ENCODE measurements around the gene EIF5A. TPM values are rescaled to one million over a fixed set of nuclear protein-coding genes. Genes with fewer than 3 reads are reported as not detected.

Gene EIF5A
- polyA plus RNA-seq, 1 experiment: 556 TPM

DNA sequence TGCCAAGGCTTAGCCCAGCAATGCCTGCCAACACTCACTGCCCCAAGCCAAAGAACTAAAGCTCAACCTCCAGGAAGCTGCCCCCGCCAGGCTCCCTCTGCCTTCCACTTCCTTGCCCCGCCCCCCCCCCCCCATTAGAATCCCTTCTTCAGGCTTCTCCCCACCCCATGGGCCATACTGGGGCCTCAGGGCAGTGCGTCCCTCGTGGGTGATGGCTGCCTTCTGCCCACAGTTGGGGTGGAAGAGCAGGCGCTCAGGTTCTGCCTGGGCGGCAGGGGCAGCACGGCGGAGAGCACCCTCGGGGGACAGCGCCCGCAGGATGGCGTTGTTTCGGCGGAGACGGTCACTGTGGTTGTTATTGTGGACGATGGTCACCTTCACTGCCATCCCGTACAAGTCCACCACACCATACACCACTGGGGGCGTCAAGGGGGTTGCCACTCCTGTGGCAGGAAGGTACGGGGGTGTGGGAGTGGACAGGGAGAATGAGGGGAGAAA is 17.7 kb downstream of the EIF5A start:
- DNase-seq (ENCODE audit: low read depth): no peak
- H3K27me3 ChIP-seq (ENCODE audit: control insufficient read depth, insufficient read depth, low read length): no peaks in the 10 kb centered on the region
- TF ChIP-seq, protein P1, sequence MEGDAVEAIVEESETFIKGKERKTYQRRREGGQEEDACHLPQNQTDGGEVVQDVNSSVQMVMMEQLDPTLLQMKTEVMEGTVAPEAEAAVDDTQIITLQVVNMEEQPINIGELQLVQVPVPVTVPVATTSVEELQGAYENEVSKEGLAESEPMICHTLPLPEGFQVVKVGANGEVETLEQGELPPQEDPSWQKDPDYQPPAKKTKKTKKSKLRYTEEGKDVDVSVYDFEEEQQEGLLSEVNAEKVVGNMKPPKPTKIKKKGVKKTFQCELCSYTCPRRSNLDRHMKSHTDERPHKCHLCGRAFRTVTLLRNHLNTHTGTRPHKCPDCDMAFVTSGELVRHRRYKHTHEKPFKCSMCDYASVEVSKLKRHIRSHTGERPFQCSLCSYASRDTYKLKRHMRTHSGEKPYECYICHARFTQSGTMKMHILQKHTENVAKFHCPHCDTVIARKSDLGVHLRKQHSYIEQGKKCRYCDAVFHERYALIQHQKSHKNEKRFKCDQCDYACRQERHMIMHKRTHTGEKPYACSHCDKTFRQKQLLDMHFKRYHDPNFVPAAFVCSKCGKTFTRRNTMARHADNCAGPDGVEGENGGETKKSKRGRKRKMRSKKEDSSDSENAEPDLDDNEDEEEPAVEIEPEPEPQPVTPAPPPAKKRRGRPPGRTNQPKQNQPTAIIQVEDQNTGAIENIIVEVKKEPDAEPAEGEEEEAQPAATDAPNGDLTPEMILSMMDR (IDR thresholded peaks at IDR 0.05; ENCODE audit: insufficient read depth, low read depth, low read length): no peak
- H3K4me3 ChIP-seq (ENCODE audit: low read depth, low read length): no peak overlapping the region
- ChIA-PET POLR2A (no interaction called here), CTCF (interaction anchor here (0.7 to 5.0 kb wide), 5 partner anchors 11 to 236 kb away, joined by 3 to 22 read pairs (median 11); partner anchors contain the start of genes ACAP1 and SENP3)
- peaks cover 47% of the 10 kb centered on the region for H3K36me3 ChIP-seq (ENCODE audit: control insufficient read depth, insufficient read depth, low read length)

DNA sequence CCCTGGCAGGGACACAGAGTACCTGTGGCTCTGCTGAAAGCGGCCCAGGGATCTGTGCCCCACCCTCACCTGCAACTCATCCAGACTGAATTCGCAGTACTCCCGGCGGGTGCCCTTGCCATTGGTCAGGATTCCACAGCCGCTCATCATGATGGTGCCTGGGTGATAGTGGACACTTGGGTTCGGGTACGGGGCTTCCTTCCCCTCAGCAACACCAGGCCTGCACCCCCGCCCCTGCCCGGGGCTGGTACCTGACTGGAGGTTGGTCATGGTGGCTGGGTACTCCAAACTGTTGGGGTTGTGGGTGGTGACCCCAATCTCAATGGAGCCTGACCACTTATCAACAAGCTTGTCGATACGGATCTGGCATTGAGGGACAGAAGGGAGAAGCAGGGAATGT is 18.8 kb downstream of the EIF5A start:
- no peak for DNase-seq (ENCODE audit: low read depth)
- Histone ChIP-seq H3K27me3 (ENCODE audit: control insufficient read depth, insufficient read depth, low read length) (no peaks in the 10 kb centered on the region), H3K4me3 (ENCODE audit: low read depth, low read length) (no peak overlapping the region), H3K36me3 (ENCODE audit: control insufficient read depth, insufficient read depth, low read length) (peaks cover 38% of the 10 kb centered on the region)
- TF ChIP-seq, protein P1 (IDR thresholded peaks at IDR 0.05; ENCODE audit: insufficient read depth, low read depth, low read length): no peak
- CTCF ChIA-PET: interaction anchor here (1.0 to 5.0 kb wide), 2 partner anchors 13 to 78 kb away, joined by 4 to 22 read pairs; no protein-coding TSS in a partner anchor
- POLR2A ChIA-PET: no interaction called here

DNA sequence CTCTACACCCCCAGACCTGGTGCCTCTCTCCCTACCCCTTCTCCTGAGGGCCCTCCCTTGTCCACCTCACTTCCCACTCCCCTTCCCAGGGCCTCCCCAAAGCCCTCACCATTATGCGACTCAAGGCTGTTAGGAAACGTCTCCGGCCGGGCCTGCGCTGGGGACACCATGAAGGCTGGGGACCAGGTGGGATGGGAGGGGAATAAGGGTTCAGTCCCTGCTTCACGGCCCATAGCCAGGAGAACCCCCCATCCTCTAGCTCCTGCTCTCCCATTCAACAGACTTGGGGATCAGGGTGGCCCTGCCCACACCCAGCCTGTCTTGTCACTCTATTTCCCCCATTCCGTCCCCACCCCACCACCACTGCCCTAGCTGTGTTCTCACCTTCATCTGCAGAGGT is 19.6 kb downstream of the EIF5A start:
- TF ChIP-seq, protein P1 (IDR thresholded peaks at IDR 0.05; ENCODE audit: insufficient read depth, low read depth, low read length): no peak
- no peaks in the 10 kb centered on the region for H3K27me3 ChIP-seq (ENCODE audit: control insufficient read depth, insufficient read depth, low read length)
- H3K36me3 ChIP-seq (ENCODE audit: control insufficient read depth, insufficient read depth, low read length): peaks cover 30% of the 10 kb centered on the region
- no peak for DNase-seq (ENCODE audit: low read depth)
- ChIA-PET POLR2A (no interaction called here), CTCF (interaction anchor here (0.6 to 5.0 kb wide), 3 partner anchors 14 to 281 kb away, joined by 3 to 22 read pairs (median 4); no protein-coding TSS in a partner anchor)
- no peak overlapping the region for H3K4me3 ChIP-seq (ENCODE audit: low read depth, low read length)

DNA sequence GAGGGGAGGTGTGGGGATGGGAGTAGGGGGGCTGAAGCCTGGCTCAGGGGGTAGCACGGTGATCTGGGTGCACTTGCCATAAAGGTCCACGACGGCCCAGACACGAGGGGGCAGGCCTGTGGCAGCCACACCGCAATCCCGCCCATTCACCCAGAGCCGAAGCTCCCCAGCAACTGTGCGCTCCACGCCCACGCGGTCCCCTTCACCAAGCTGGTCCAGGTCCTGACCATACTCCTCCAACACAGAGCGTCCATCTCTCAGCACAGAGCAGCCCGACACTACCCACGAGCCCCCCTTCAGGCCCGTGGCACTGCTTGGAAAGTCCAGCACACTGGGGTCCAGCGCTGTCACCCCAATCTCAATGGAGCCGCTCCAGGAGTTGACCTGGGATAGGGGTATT is 20.1 kb downstream of the EIF5A start:
- H3K27me3 ChIP-seq (ENCODE audit: control insufficient read depth, insufficient read depth, low read length): no peaks in the 10 kb centered on the region
- ChIA-PET POLR2A (no interaction called here), CTCF (interaction anchor here (0.6 to 5.0 kb wide), 2 partner anchors 14 to 281 kb away, joined by 3 to 22 read pairs; no protein-coding TSS in a partner anchor)
- H3K36me3 ChIP-seq (ENCODE audit: control insufficient read depth, insufficient read depth, low read length): peaks cover 26% of the 10 kb centered on the region
- TF ChIP-seq, protein P1 (IDR thresholded peaks at IDR 0.05; ENCODE audit: insufficient read depth, low read depth, low read length): no peak
- H3K4me3 ChIP-seq (ENCODE audit: low read depth, low read length): no peak overlapping the region
- DNase-seq (ENCODE audit: low read depth): no peak

DNA sequence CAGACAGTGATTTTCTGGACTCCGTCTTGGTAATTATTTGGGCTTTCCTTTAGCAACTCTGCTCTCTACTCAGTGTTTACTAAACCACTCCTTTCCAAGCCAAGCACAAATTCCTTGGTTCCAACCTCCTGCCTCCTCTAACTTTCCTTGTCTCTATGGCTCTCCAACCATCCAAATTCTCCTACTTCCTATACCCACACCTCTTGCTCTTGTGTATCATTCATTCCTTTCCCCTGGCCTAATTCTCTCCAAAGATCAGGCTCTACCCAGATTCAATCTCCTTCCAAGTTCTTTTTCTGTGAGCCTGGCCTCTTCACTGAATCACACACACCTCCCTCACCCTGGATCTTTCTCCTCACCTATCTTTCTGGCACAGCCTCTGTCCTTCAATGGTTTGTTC is 20.6 kb downstream of the EIF5A start:
- CTCF ChIA-PET: no interaction called here
- POLR2A ChIA-PET: no interaction called here
- Histone ChIP-seq H3K27me3 (ENCODE audit: control insufficient read depth, insufficient read depth, low read length) (no peaks in the 10 kb centered on the region), H3K4me3 (ENCODE audit: low read depth, low read length) (no peak overlapping the region; the same call in 1 of the 2 replicates), H3K36me3 (ENCODE audit: control insufficient read depth, insufficient read depth, low read length) (peaks cover 23% of the 10 kb centered on the region)
- TF ChIP-seq, protein P1 (IDR thresholded peaks at IDR 0.05; ENCODE audit: insufficient read depth, low read depth, low read length): no peak
- DNase-seq (ENCODE audit: low read depth): no peak
